Natural killer cell (primary cell): ENCODE results near the gene SAMD4A. TPM values are rescaled to one million over a fixed set of nuclear protein-coding genes. Genes with fewer than 3 reads are reported as not detected.

Experiments used
- ATAC-seq, 3 donors: fragments of 150-1000 bp in 2 of 3; fragments of 200-7000 bp in 1 of 3; cut with Tn5 transposase; 1 replicate in 1 of 3; 2 replicates in 2 of 3; pipeline ENCODE4 v1.10.0; 2021; ENCODE audit warnings: mild to moderate bottlenecking in 2 of 3, moderate library complexity in 2 of 3
- DNase-seq, 2 donors: peaks; one replicate each; pipeline versions ENCODE4 v3.0.0 to v3.0.0-alpha.2; 2013 to 2021; ENCODE audit warnings: mixed read lengths in 1 of 2
- H3K27ac ChIP-seq: one replicate; pipeline ENCODE4 v1.5.1; 2013; ENCODE audit warnings: mild to moderate bottlenecking, low read length
- H3K27me3 ChIP-seq: one replicate; pipeline ENCODE4 v1.6.1; 2013; ENCODE audit warnings: low read length; ENCODE audit not compliant: control insufficient read depth, insufficient read depth
- H3K36me3 ChIP-seq: one replicate; pipeline ENCODE4 v1.6.1; 2013; ENCODE audit warnings: low read length; ENCODE audit not compliant: control insufficient read depth, insufficient read depth
- H3K4me1 ChIP-seq: one replicate; pipeline ENCODE4 v1.6.1; 2013; ENCODE audit warnings: low read length; ENCODE audit not compliant: control insufficient read depth, insufficient read depth
- H3K4me3 ChIP-seq: one replicate; pipeline ENCODE4 v1.5.1; 2013; ENCODE audit warnings: low read length
- H3K9me3 ChIP-seq: one replicate; pipeline ENCODE4 v1.6.1; 2013; ENCODE audit warnings: low read length; ENCODE audit not compliant: control insufficient read depth, insufficient read depth
- H3K27ac Mint-ChIP-seq, 2 donors: one replicate each; pipeline ENCODE4 v1.8.0; 2022; ENCODE audit warnings: mild to moderate bottlenecking in 2 of 2, mixed read lengths in 2 of 2, moderate library complexity in 1 of 2
- H3K27me3 Mint-ChIP-seq, 2 donors: one replicate each; pipeline ENCODE4 v1.8.0; 2022; ENCODE audit warnings: low read depth in 2 of 2, mixed read lengths in 2 of 2
- H3K36me3 Mint-ChIP-seq: one replicate; pipeline ENCODE4 v1.8.0; 2022; ENCODE audit warnings: mixed read lengths
- H3K4me1 Mint-ChIP-seq, 2 donors: one replicate each; pipeline ENCODE4 v1.8.0; 2022; ENCODE audit warnings: mixed read lengths in 2 of 2
- H3K4me3 Mint-ChIP-seq: one replicate; pipeline ENCODE4 v1.8.0; 2022; ENCODE audit warnings: mild to moderate bottlenecking, moderate library complexity, mixed read lengths
- H3K9me3 Mint-ChIP-seq, 2 donors: one replicate each; pipeline ENCODE4 v1.8.0; 2022; ENCODE audit warnings: mixed read lengths in 2 of 2
- CTCF ChIP-seq: fragments of 200-600 bp; IDR thresholded peaks from one replicate; pipeline ENCODE4 v1.8.0; 2022; ENCODE audit warnings: antibody characterized with exemption
- WGBS: methylation state at CpG from one replicate; pipeline ENCODE4 v1.1.7; 2013; ENCODE audit warnings: missing lambda C conversion rate; ENCODE audit not compliant: insufficient coverage; 5-methylcytosine and 5-hydroxymethylcytosine counted together
- intact Hi-C: fragments of 100-400 bp; cut with micrococcal nuclease; formaldehyde crosslinking; loops from one replicate; pipeline ENCODE4 v1.14.2; 2022
- total RNA-seq, 4 donors: library from RNA; stranded (reverse); fragments of 120-200 nt in 1 of 4; gene quantifications; one replicate each; pipeline versions ENCODE4 v1.2.3 to v1.2.4, GENCODE V29; 2013 to 2022

The SAMD4A gene
- total RNA-seq, 3 donors from 2014 or later (not counting 1 experiment from before 2014, with no cell fraction given), result 0.70 to 1.6 (median 1.4) TPM

GRCh38 chr14:54775486-54776140 lies 208.7 kb downstream of the SAMD4A start:
- Histone ChIP-seq H3K9me3 (no peaks in the 10 kb centered on the region), H3K27me3 (peaks cover 13% of the 10 kb centered on the region), H3K4me1 (peaks cover 37% of the 10 kb centered on the region), H3K4me3 (no peak overlapping the region), H3K36me3 (no peaks in the 10 kb centered on the region), H3K27ac (no peak overlapping the region)
- H3K27ac Mint-ChIP-seq, result peak overlapping the region in 1 of 2 donors; percentile 4
- no peak for ATAC-seq
- intact Hi-C loops, result no loop called here
- peaks cover 33 to 39% of the 10 kb centered on the region in 2 donors for H3K4me1 Mint-ChIP-seq
- peaks cover 44 to 50% of the 10 kb centered on the region in 2 donors for H3K27me3 Mint-ChIP-seq
- H3K36me3 Mint-ChIP-seq, result no peaks in the 10 kb centered on the region
- WGBS, result 63% methylated on average over 4 of the region's 8 CpGs
- H3K4me3 Mint-ChIP-seq, result peak overlapping the region; percentile 79
- no peaks in the 10 kb centered on the region for H3K9me3 Mint-ChIP-seq
- no peak for TF ChIP-seq CTCF
- no peak for DNase-seq

GRCh38 chr14:54776361-54777001 lies 209.6 kb downstream of the SAMD4A start:
- H3K27me3 Mint-ChIP-seq, result peaks cover 46 to 47% of the 10 kb centered on the region in 2 donors
- Histone ChIP-seq H3K36me3 (no peaks in the 10 kb centered on the region), H3K27me3 (peaks cover 13% of the 10 kb centered on the region), H3K27ac (no peak overlapping the region), H3K9me3 (no peaks in the 10 kb centered on the region), H3K4me3 (peak overlapping the region; percentile 4), H3K4me1 (peaks cover 37% of the 10 kb centered on the region)
- no peaks in the 10 kb centered on the region for H3K9me3 Mint-ChIP-seq
- H3K4me1 Mint-ChIP-seq, result peaks cover 33 to 39% of the 10 kb centered on the region in 2 donors
- no peaks in the 10 kb centered on the region for H3K36me3 Mint-ChIP-seq
- intact Hi-C loops, result no loop called here
- H3K27ac Mint-ChIP-seq, result peak overlapping the region in 1 of 2 donors; percentile 4
- DNase-seq, result peak; percentile 38 to 50
- peak overlapping the region; percentile 79 for H3K4me3 Mint-ChIP-seq
- WGBS, result 2% methylated on average over 12 of the region's 12 CpGs
- peak; percentile 44 to 62 (median 60) for ATAC-seq
- TF ChIP-seq CTCF, result no peak

- Mint-ChIP-seq H3K9me3 (no peaks in the 10 kb centered on the region), H3K4me3 (no peak overlapping the region), H3K4me1 (peaks cover 33 to 40% of the 10 kb centered on the region in 2 donors), H3K27me3 (peaks cover 42 to 45% of the 10 kb centered on the region in 2 donors), H3K27ac (peak overlapping the region in 1 of 2 donors; percentile 4), H3K36me3 (no peaks in the 10 kb centered on the region)
- Histone ChIP-seq H3K27ac (no peak overlapping the region), H3K27me3 (peaks cover 11% of the 10 kb centered on the region), H3K4me3 (no peak overlapping the region), H3K4me1 (peaks cover 37% of the 10 kb centered on the region), H3K9me3 (no peaks in the 10 kb centered on the region), H3K36me3 (no peaks in the 10 kb centered on the region)
- intact Hi-C loops, result no loop called here
- ATAC-seq, result no peak
- 78% methylated on average over 8 of the region's 8 CpGs for WGBS
- no peak for TF ChIP-seq CTCF
- DNase-seq, result no peak
Measured at GRCh38 chr14:54777395-54777794, 210.5 kb downstream of the SAMD4A start.
